Neural cell (in vitro differentiated cells): Measurements from ENCODE around the gene EFNA4.

Experiments used
- CTCF ChIP-seq: fragments of 450-650 bp; IDR thresholded peaks from 2 replicates; pipeline ENCODE4 v1.5.1; 2014; ENCODE audit warnings: antibody characterized with exemption, mild to moderate bottlenecking, moderate library complexity; ENCODE audit not compliant: poor library complexity, severe bottlenecking
- EZH2 ChIP-seq: fragments of 200-600, 300-800 bp; shearing (Covaris generic), sonication (generic); IDR thresholded peaks from 2 replicates; pipeline ENCODE4 v1.6.1; 2014; ENCODE audit warnings: antibody characterized with exemption, low read length, borderline replicate concordance, mild to moderate bottlenecking; ENCODE audit not compliant: insufficient read depth, poor library complexity, severe bottlenecking
- POLR2AphosphoS5 ChIP-seq: IDR thresholded peaks from 2 replicates; pipeline ENCODE4 v1.6.1; 2012
- RAD21 ChIP-seq: fragments of 450-650 bp; conservative IDR thresholded peaks from 2 replicates; pipeline ENCODE4 v1.6.1; 2014; ENCODE audit warnings: antibody characterized with exemption, mild to moderate bottlenecking, moderate library complexity
- TAF1 ChIP-seq: IDR thresholded peaks from 2 replicates; pipeline ENCODE4 v1.6.1; 2012; ENCODE audit warnings: low read depth

- TF ChIP-seq CTCF (no peak), TAF1 (no peak), POLR2AphosphoS5 (no peak), RAD21 (no peak), EZH2 (no peak)
These were observed 32.6 kb upstream of the EFNA4 start for GRCh38 chr1:155030899-155031298.
